Measurements from ENCODE around the gene FIG4.

DNA sequence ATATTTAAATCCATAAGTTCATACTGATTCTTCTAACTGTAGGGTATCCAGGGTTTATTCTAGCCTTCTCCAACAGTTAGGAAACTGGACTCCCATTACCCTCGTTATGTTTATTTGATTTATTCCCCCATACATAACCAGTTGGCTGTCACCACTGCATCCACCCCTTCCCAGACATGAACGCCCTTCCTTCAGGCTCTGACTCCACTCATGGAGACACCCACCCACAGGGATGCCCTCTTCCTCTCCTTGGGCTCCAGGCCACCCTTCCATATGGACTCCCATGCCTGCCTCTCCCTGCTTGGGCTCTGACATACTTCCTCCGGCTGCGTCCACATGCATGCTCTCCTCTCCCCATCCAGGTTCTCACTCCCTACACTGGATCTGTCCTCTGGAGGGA lies 124.0 kb downstream of the FIG4 start:
- TF ChIP-seq CTCF (conservative IDR thresholded peaks at IDR 0.05; ENCODE audit: low read depth, low read length) (no peak), EZH2 (IDR thresholded peaks at IDR 0.05; ENCODE audit: low read length, unreplicated experiment) (no peak)

Data from PC-3 (cell line).